GM18499 (cell line): ENCODE data around the gene SYTL1.

ENCODE experiments used
- ATAC-seq: cut with Tn5 transposase; IDR thresholded peaks from one replicate; pipeline ENCODE4 v1.9.1; 2021; ENCODE audit warnings: moderate number of reproducible peaks; ENCODE audit not compliant: insufficient read depth, unreplicated experiment

The SYTL1 gene

DNA sequence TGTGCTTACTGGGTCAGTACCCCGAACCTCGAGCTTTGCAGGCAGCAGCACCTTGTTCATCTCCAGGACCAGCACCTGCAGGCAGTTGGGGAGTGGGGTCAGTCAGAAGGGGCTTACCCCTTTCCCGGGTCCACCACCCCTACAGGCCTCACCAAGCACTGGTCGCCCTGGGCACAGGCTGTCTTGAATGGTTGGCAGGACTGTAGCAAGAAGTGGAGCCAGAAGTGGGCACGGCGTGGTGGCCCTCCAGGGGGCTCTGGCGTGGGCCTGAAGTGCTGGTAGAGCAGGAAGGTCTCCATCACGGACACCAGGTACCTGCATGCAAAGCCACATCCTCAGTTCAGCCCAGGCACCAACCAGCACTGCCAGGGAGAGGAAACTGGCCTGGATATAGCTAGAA is 19.7 kb downstream of the SYTL1 start:
- ATAC-seq = no peak

DNA sequence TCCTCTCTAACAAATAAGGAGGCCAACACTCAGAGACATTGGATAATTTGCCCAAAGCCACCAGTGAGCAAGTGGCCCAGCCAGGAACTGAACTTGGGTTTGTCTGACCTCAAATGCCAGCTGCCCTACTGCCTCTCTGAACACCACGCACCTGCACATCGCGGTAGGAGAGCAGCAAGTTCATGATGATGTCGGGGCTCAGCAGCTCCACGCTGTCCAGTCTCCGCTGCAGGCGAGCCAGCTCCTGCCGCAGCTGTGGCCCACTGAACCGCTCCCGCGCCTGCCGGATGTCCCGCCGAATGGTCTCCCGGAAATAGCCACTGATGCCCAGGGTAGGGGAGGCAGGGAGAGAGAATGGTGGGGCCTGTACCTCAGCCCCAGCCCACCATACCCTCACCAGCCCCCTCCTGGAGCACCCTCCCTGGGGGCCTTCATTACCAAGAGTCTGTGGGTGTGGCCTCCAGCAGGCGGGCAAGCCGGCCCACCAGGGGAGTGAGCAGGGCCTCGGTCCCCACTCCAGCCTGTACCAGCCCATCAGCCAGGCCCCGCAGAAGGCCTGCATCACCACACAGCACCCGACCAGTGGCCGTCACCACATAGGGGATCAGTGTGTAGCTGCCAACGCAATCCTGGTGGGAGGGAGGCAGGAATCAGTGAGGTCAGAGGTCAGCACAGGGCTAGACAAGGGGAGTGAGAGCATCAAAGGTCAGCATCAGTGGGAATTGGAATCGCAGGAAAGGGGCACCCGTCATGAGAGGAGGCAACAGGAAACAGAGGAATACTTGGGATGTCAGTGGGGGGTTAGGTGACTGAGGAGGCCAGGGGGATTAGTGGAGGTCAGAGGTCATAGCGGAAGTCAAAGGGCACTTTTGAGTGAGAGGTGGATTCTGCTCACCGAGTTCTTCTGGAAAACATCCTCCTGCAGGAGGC is 22.2 kb downstream of the SYTL1 start:
- ATAC-seq = no peak

DNA sequence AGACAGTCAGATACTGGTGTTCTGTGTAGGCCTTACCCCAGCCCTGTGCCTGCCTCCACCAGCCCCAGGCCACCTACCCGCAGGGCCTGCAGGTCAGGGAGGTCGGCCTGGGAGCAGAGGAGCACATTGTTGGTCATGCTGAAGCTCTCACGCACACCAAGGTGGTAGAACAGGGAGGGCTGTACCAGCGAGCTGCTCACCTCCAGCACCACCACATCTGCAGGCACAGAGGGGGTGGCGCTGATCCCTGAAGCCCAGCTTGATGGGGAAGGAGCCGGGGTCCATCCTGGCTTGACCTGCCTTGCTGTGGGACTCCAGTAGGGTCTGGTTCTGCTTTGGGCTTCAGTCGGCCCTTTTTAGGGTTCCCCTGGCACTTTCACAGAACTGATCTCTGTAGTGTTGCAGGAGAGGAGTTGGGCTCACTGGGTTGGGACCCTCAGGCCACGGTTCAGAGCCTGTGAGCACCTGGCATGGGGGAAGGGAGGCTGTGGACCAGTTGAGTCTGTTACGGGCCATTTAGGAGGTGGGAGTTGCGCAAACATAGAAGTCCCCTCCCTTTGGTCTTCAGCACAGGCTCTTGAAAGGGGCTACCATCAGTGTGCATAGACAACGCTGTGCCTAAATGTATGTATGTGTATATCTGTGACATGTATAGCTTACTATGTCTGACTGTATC is 23.0 kb downstream of the SYTL1 start:
- ATAC-seq = no peak

DNA sequence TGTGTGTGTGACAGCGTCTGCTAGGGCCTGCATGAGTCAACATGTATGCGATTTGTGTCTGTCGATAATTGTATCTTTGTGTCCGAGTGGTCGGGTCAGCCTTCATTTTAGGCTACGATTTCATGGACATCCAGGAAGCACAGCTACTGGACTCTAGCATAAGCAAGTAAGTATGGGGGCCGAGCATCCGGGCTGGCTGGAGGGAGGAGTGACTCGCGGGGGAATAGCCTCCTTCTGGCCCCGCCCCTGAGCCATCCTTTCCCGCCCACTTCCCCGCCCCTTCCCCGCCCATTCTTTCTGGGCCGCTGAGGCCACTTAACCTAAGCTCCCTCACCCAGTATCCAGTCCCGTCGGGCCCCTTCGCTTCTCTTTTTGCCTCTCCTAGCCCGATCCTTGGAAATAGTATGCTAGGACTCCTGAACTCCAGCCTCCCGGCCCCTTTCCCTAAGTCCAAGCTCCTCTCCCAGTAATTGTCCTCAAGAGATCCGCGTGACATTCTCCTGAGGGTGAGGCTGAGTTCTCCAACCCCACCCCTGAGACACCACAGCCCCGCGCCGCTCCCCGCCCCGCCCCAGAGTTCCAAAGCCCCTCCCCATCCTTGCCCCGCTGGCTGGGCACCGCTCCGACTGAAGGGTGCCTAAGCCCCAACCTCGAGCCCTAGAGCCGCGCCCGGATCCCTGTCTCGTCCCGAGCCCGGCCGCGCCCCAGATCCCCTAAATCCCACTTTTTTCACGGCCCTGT is 23.7 kb downstream of the SYTL1 start:
- ATAC-seq = no peak

DNA sequence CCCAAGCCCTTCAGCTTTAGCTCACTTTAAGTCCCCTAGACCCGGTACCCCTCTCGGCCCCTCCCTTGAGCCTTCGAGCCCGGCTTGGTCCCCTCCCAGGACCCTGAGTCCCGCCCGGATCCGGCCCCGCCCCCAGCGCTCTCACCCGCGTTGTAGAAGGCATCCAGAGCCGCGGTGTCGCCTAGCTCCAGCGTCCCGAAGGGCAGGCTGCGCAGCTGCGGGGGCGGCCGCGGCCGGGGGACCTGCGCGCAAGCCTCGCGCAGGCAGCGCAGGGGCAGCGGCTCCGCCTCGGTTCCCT is 24.2 kb downstream of the SYTL1 start:
- no peak for ATAC-seq

DNA sequence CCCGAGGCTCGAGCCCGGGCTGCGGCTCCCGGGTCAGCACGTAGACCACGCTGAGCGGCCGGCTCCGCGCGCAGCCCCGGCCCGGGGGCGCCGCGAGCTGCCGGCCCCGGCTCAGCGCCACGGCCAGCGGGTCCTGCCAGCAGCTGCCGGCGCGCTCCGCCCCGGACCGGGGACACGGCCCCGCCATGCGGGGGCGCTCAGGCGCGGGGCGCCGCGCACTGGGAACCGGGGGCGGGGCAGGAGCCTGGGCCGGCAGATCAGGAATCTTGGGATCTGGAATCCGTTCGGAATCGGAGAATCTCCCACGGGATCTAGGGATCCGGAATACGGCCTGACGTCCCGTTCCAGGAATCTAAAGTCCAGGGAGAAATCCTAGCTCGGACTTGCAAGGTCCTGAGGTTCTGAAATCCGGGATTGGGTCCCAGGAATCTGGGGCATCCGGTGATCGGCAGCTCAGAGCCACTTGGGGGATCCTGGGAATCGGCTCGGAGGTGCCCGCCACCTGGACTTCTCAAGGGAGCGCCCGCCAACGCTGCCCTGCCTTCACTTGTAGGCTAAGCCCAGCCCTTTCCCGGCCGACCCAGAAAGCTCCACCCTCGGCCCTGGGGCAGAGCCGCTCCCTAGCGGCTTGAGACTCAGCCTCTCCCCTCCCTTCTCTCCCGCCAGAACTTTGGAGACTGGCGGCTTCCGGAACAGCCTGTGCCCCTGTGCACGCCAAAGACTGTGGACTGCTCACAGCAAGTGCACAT is 24.8 kb downstream of the SYTL1 start, which contains the start of gene MAP3K6:
Gene MAP3K6, minus strand, starts transcription at position 551 of the 749 bp plus-strand sequence. Its CDS starts 364 bp downstream, at position 187.
- ATAC-seq = no peak

DNA sequence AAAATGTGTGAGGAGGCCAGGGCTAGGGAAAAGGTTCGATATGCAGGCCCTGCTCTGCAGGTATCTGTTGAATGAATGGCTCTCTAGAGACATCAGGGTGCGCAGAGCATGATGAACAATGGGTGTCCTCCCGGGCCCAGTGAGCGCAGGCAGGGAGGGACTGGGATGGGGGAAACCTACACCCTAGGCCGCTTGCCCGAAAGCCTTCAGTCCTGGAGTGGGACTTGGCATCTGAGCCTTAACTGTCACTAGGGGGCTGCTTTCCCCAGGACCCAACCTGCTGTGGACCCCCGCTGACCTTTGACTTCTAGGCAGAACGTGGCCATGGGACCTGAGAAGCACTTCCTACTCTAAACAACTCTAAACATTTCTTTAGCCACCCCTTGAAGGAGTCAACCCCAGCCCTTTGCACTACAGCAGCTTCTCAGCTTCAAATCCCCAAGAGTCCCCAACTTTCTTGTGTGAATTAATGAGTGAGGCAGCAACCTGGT is 25.4 kb downstream of the SYTL1 start:
- ATAC-seq = no peak

DNA sequence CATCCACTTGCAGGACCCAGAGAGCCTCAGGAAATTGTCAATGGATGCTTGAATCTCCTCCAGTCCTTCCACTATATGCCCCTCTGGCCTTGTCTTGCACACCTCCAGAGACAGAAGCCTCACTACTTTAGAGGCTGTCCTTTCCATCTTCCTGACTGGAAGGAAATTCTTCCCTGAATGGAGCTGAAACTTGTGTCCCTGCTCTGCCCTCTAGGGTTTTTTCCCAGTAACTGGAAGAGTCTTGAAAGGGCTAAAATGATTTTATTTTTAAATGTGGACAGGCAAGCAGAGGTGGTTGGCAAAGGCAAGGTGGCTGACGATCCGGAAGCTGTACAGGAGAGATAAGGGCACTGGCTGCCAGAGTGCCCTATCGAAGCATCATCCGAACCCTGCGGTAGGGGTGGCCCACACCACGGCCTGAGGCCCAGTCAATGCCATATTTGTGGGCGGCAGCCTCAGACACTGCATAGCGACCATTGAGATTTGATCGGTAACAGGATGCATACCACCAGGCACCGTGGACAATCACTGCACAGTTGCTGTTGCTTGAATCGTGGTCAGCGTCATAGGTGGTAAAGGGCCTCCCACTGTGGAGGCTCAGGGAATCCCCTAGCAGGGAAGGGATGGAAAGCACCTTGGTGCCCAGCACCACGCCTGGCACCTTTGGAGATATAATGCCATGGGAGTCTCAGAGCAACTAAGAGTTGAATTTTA is 27.2 kb downstream of the SYTL1 start:
- no peak for ATAC-seq

DNA sequence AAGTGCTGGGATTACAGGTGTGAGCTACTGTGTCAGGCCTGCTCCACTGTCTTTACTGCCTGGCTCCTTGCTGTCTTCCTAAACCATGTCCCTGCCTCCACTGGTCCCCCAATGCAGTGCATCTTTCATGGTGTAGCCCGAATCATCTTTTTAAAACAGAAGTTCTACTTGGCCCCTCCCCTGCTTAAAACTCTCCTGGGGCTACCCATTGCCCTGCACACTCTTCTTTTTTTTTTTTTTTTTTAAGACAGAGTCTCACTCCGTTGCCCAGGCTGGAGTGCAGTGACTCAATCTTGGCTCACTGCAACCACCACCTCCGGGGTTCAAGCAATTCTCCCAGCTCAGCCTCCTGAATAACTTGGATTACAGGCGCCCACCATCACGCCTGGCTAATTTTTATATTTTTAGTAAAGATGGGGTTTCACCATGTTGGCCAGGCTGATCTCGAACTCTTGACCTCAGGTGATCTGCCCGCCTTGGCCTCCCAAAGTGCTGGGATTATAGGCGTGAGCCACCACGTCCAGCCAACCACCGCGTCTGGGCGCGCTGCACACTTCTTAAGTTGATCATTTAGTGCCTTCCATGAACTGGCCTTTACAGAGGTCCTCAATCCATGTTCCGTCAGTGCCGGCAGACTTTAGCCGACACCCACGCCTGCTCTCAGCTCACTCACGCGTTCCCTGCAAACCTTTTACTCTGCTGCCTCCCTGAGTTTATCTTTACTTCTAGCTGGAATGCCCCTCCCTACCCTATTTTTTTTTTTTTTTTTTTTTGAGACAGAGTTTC is 30.4 kb downstream of the SYTL1 start:
- no peak for ATAC-seq

DNA sequence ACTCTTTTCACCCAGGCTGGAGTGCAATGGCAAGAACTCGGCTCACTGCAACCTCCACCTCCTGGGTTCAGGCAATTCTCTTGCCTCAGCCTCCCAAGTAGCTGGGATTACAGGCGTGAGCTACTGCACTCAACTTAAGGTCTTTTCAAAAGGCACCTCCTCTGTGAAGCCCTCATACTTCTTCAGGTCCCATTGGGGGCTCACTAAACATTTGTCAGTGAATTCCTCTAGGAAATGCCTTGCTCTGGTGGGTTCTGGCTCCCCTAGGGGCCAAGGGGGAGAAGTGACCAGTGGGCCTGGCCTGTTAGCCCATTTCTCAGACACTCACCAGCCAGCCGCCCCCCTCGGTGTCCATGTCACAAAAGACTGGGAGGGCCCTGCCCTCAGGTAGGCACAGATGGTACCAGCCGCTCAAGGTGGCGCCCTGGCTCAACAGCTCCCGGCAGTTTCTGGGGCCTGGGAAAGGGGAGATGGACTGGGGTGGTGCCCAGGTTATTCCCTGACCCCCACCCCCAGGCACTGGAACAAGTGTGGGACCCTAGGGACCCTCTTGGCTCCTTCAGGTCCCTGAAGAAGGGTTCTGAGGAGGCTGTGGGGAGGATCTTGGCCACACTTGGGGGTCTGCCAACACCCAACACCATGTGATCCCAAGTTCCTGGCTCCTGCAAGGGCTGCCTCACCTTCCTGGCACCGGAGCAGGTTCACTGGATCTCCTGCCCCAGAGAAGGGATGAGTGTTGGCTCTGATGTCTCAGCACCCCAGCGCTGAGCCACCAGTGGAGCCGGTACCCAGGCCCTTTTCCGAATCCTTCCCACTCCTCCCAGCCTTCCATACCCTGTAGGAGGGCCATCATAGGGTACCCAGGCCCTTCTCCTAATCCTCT is 31.2 kb downstream of the SYTL1 start:
- ATAC-seq = no peak

DNA sequence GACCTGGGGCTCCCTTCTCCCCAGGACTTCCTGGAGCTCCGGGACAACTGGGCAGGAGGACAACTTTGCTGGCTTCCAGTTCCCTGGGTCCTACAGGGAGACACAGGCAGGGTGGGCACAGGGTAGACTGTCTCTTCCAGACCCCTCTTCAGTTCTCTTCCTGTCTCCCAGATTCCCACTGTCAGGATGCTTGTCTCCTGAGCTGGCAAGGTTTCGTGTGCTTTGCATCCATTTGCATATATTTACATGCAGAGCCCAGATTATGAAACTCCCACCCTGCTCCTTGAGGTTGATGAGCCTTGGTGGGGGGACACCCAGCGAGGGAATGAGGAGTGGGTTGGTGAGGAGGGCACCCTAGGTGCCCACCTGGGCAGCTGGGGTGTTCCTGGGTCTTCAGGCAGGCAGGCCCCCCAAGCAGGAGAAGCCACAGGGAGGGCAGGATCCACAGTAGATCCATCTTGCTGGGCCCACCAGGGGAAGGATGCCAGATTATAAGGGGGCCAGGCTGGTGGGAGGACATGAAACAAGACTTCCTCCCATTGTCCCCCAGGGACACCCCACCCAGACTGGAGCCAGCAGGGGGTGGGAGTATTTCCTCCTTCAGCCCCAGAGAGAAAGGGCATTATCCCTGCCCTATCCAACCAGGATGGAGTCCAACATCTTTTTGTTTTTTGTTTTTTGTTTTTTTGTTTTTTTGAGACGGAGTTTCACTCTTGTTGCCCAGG is 32.7 kb downstream of the SYTL1 start, which contains the start of gene FCN3:
Gene FCN3, minus strand, starts transcription at position 463 of the 725 bp plus-strand sequence. Its CDS starts 6 bp downstream, at position 457.
- no peak for ATAC-seq

DNA sequence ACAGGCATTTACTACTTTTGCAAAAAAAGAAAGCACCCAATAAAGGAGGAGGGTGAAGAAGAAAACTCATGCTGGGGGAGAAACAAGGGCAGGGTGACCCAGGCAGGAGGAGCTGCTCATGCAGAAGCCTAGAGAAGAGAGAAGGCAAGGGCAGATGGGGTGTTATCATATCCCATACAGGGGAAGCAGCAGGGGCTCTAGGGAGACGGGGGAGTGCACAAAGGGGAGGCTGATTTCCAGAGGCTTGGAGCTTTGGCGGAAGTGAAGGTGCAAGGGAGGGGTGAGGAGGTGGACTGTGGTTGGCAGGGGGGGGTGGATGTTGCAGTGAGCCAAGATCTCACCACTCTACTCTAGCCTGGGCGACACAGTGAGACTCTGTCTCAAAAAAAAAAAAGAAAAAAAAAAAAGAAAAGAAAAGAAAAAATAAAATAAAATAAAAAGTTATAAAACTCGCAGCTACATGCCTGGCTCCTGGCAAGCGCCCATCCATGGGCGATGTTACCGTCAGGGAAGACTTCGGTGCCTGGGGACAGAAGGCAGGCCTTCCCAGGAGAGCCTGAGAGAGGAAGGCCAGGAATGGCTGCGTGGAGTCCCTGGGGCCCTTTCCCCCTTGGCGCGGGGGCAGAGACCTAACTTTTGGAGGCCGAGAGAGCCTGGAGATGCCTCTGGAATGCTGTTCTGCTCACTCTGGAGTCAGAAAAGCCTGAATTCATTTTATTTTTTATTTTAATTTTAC is 36.1 kb downstream of the SYTL1 start:
- no peak for ATAC-seq

DNA sequence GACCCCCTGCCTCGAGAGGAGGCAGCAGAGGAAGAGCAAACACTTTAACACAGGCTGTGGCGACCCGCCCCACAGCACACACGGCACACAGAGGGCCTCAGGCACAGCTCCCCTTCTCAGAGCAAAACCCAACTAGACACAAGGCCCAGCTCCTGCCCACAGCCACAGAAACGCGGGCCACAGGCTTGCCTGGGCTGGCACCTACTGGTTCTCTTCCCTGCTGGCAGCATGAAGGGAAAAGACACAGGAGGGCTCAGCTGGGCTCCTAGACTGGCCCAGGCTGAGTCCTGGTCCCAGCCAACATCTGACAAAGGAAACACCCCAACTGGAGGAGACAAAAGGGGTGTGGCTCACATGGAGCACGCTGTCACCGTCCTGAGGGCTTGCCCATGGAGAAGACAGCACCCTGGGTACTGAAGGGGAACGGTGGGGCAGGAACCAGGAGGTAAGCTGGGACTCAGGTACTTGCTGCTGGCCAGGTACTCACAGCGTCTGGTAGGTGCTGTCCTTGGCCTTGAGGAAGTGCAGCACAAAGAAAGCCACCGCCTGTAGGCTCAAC is 37.8 kb downstream of the SYTL1 start:
- no peak for ATAC-seq

DNA sequence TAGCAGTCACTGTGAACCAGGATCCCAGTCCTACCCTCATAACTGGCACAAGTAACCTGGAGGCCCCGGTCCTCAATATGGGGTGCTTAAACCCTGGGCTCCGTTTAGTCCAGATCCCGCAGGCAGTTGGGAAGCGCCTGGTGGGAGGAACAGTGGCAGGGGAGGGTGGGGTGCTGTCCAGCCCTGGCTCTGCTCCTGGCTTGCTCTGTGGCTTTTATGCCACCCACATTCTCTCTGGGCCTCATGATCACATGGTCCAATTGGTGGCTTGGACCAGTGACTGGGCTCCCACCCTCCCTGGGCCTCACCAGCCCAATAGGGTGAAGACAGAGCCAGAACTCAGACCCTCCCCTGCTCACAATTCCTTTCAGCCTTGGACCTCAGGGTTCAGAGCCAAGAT is 38.4 kb downstream of the SYTL1 start:
- no peak for ATAC-seq

DNA sequence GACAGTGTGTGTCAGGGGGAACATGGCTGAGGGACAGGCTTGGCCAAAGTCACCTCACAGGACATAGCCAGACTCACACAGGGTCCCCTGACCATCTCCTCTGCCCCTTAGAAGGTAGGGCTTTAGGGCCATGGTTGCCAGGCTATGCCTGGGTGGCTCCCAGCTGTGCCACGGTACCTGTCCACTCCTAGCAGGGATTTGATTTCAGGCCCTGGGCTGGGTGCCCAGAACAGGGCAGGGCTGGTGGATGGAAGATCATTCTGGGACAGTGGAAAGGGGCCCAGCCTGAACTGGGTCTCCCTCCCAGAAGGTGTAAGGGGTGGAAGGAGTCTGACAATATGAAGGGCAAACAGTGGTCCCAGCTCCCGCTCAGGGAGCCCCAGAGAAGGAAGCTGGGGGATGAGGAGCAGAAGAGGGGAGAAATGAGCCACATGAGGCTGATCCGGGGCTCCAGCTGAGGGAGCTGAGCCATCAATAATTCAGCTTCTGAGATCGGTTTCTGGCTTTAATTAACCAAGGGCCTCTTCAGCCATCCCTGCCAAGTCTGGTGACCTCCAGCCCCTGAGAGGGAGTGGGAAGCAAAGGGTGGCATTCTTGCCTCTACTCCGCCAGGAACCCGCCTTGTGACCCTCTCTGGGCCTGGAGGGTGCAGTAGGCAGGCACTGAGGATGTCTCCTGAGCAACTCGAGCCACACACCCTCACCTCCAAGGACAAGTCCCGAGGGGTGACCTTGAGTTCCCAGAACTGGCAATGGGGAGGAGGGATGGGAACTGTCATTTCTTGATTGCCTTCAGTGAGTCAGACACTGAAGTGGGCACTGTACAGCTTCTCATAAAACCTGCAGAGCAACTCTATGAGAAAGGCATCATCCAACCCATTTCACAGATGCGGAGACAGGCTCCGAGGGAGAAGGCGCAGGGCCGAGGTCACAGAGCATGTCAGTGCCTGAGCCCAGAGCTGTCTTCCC is 39.2 kb downstream of the SYTL1 start:
- ATAC-seq = no peak
